Activated CD4-positive, alpha-beta T cell treated with anti-CD3 and anti-CD28 coated beads, Interleukin-2, amount 50 U/mL, for 4 hours (primary cell): ENCODE data around the gene FA2H.
"Not testable (repeated sequence)": the region's sequence is repeated elsewhere in the genome, so short reads cannot be mapped to it uniquely, and the experiment has no call there.

Experiments
- DNase-seq, 2 experiments: peaks; one replicate each; pipeline ENCODE4 v3.0.0-alpha.2; 2020

FA2H gene

GRCh38 chr16:74743045-74743667 is 31.5 kb downstream of the FA2H start:
- DNase-seq: no peak

GRCh38 chr16:74742051-74742481 is 32.6 kb downstream of the FA2H start:
- DNase-seq: no peak

GRCh38 chr16:74740795-74741304 is 33.8 kb downstream of the FA2H start:
- no peak for DNase-seq

- DNase-seq: no peak
Measured at GRCh38 chr16:74739275-74739674, 35.3 kb downstream of the FA2H start.

GRCh38 chr16:74738816-74739215 is 35.8 kb downstream of the FA2H start:
- DNase-seq: no peak

GRCh38 chr16:74738113-74738541 is 36.5 kb downstream of the FA2H start:
- no peak for DNase-seq

GRCh38 chr16:74737521-74737920 is 37.1 kb downstream of the FA2H start:
- no peak for DNase-seq

- no peak for DNase-seq
Measured at GRCh38 chr16:74736531-74737157, 38.0 kb downstream of the FA2H start.

GRCh38 chr16:74735554-74735953 is 39.1 kb downstream of the FA2H start:
- no peak for DNase-seq

- DNase-seq: no peak
Measured at GRCh38 chr16:74735162-74735452, 39.5 kb downstream of the FA2H start.

- DNase-seq: no peak
Measured at GRCh38 chr16:74734361-74735161, 40.1 kb downstream of the FA2H start.

GRCh38 chr16:74732707-74733350 is 41.8 kb downstream of the FA2H start:
- no peak for DNase-seq

- no peak for DNase-seq
Measured at GRCh38 chr16:74731853-74732477, 42.7 kb downstream of the FA2H start.

GRCh38 chr16:74729783-74730683 is 44.6 kb downstream of the FA2H start:
- no peak for DNase-seq

GRCh38 chr16:74727903-74728302 is 46.7 kb downstream of the FA2H start:
- DNase-seq: no peak

- DNase-seq: no peak
Measured at GRCh38 chr16:74726716-74727115, 47.9 kb downstream of the FA2H start.

GRCh38 chr16:74725651-74726455 is 48.8 kb downstream of the FA2H start:
- no peak for DNase-seq

GRCh38 chr16:74724820-74725549 is 49.6 kb downstream of the FA2H start:
- DNase-seq: no peak

- no peak for DNase-seq
Measured at GRCh38 chr16:74723256-74723655, 51.4 kb downstream of the FA2H start.

- not testable (repeated sequence) for DNase-seq
Measured at GRCh38 chr16:74722156-74722555, 52.5 kb downstream of the FA2H start.
